Measurements from ENCODE around the gene SRPRB.

SRPRB gene

GRCh38 chr3:133856316-133856715 lies 50.7 kb downstream of the SRPRB start:
- H3K4me2 ChIP-seq (ENCODE audit: low read length) = no peak overlapping the region
- no peaks in the 10 kb centered on the region for H3K79me1 ChIP-seq (ENCODE audit: low read length)
- H2BK120ac ChIP-seq (ENCODE audit: low read depth, low read length) = no peak overlapping the region
- DNase-seq = no peak
- H2BK15ac ChIP-seq (replicated peaks; ENCODE audit: low read depth) = no peak overlapping the region
- no peaks in the 10 kb centered on the region for H3K27me3 ChIP-seq (ENCODE audit: insufficient read depth, low read length, poor library complexity)
- H3K56ac ChIP-seq (ENCODE audit: low read length) = no peak overlapping the region
- H3K36me3 ChIP-seq (ENCODE audit: control insufficient read depth, insufficient read depth, low read length) = no peaks in the 10 kb centered on the region
- no peak overlapping the region for H3K4me3 ChIP-seq (ENCODE audit: low read length)
- no peak overlapping the region for H4K5ac ChIP-seq (ENCODE audit: low read length)
- H3K23ac ChIP-seq (ENCODE audit: low read length) = no peak overlapping the region
- H2AK5ac ChIP-seq (ENCODE audit: low read length) = no peak overlapping the region
- no peak overlapping the region for H3K4ac ChIP-seq (ENCODE audit: low read depth, low read length)
- no peak overlapping the region for H3K9ac ChIP-seq (ENCODE audit: low read length)
- no peaks in the 10 kb centered on the region for H3K4me1 ChIP-seq (ENCODE audit: control insufficient read depth, low read depth, low read length)
- no peak overlapping the region for H4K8ac ChIP-seq (ENCODE audit: low read depth, low read length)
- no peak overlapping the region for H2BK5ac ChIP-seq (ENCODE audit: low read length)
- H3K27ac ChIP-seq (ENCODE audit: low read depth, low read length) = no peak overlapping the region
- H3K79me2 ChIP-seq (ENCODE audit: control insufficient read depth, insufficient read depth, low read length) = no peaks in the 10 kb centered on the region
- no CpG with 5 or more reads among the region's 2 CpGs for WGBS (ENCODE audit: extremely low coverage, insufficient coverage, low lambda C conversion rate)
- H3K18ac ChIP-seq (ENCODE audit: low read length) = no peak overlapping the region

- no peak overlapping the region for H2BK5ac ChIP-seq (ENCODE audit: low read length)
- no peak overlapping the region for H3K4me3 ChIP-seq (ENCODE audit: low read length)
- no peaks in the 10 kb centered on the region for H3K79me1 ChIP-seq (ENCODE audit: low read length)
- H3K4ac ChIP-seq (ENCODE audit: low read depth, low read length) = no peak overlapping the region
- H3K36me3 ChIP-seq (ENCODE audit: control insufficient read depth, insufficient read depth, low read length) = no peaks in the 10 kb centered on the region
- no peak for DNase-seq
- H2BK15ac ChIP-seq (replicated peaks; ENCODE audit: low read depth) = no peak overlapping the region
- no peaks in the 10 kb centered on the region for H3K79me2 ChIP-seq (ENCODE audit: control insufficient read depth, insufficient read depth, low read length)
- no peak overlapping the region for H2AK5ac ChIP-seq (ENCODE audit: low read length)
- H2BK120ac ChIP-seq (ENCODE audit: low read depth, low read length) = no peak overlapping the region
- no CpG with 5 or more reads among the region's 8 CpGs for WGBS (ENCODE audit: extremely low coverage, insufficient coverage, low lambda C conversion rate)
- H3K56ac ChIP-seq (ENCODE audit: low read length) = no peak overlapping the region
- no peak overlapping the region for H3K23ac ChIP-seq (ENCODE audit: low read length)
- H3K4me2 ChIP-seq (ENCODE audit: low read length) = no peak overlapping the region
- H3K18ac ChIP-seq (ENCODE audit: low read length) = no peak overlapping the region
- H3K27ac ChIP-seq (ENCODE audit: low read depth, low read length) = no peak overlapping the region
- H3K4me1 ChIP-seq (ENCODE audit: control insufficient read depth, low read depth, low read length) = no peaks in the 10 kb centered on the region
- H3K9ac ChIP-seq (ENCODE audit: low read length) = no peak overlapping the region
- no peak overlapping the region for H4K8ac ChIP-seq (ENCODE audit: low read depth, low read length)
- H4K5ac ChIP-seq (ENCODE audit: low read length) = no peak overlapping the region
- H3K27me3 ChIP-seq (ENCODE audit: insufficient read depth, low read length, poor library complexity) = no peaks in the 10 kb centered on the region
Observed at GRCh38 chr3:133857767-133858166, 52.2 kb downstream of the SRPRB start.

- Histone ChIP-seq H3K4me3 (ENCODE audit: low read length) (no peak overlapping the region), H2BK120ac (ENCODE audit: low read depth, low read length) (no peak overlapping the region), H3K9ac (ENCODE audit: low read length) (no peak overlapping the region), H2AK5ac (ENCODE audit: low read length) (no peak overlapping the region), H2BK5ac (ENCODE audit: low read length) (no peak overlapping the region), H4K8ac (ENCODE audit: low read depth, low read length) (no peak overlapping the region), H4K5ac (ENCODE audit: low read length) (no peak overlapping the region), H3K27me3 (ENCODE audit: insufficient read depth, low read length, poor library complexity) (no peaks in the 10 kb centered on the region), H3K4ac (ENCODE audit: low read depth, low read length) (no peak overlapping the region), H3K79me2 (ENCODE audit: control insufficient read depth, insufficient read depth, low read length) (no peaks in the 10 kb centered on the region), H3K56ac (ENCODE audit: low read length) (no peak overlapping the region), H3K23ac (ENCODE audit: low read length) (no peak overlapping the region), H3K4me1 (ENCODE audit: control insufficient read depth, low read depth, low read length) (no peaks in the 10 kb centered on the region), H3K79me1 (ENCODE audit: low read length) (no peaks in the 10 kb centered on the region), H3K18ac (ENCODE audit: low read length) (no peak overlapping the region), H3K27ac (ENCODE audit: low read depth, low read length) (no peak overlapping the region), H3K4me2 (ENCODE audit: low read length) (no peak overlapping the region), H3K36me3 (ENCODE audit: control insufficient read depth, insufficient read depth, low read length) (no peaks in the 10 kb centered on the region), H2BK15ac (replicated peaks; ENCODE audit: low read depth) (no peak overlapping the region)
- WGBS (ENCODE audit: extremely low coverage, insufficient coverage, low lambda C conversion rate) = no CpG with 5 or more reads among the region's 12 CpGs
- no peak for DNase-seq
Observed at GRCh38 chr3:133859381-133860234, 54.0 kb downstream of the SRPRB start.

- no CpG with 5 or more reads among the region's 5 CpGs for WGBS (ENCODE audit: extremely low coverage, insufficient coverage, low lambda C conversion rate)
Observed at GRCh38 chr3:133860519-133860918, 54.9 kb downstream of the SRPRB start.

GRCh38 chr3:133862161-133862560 lies 56.5 kb downstream of the SRPRB start:
- H2BK120ac ChIP-seq (ENCODE audit: low read depth, low read length) = no peak overlapping the region
- H3K23ac ChIP-seq (ENCODE audit: low read length) = no peak overlapping the region
- H3K4me1 ChIP-seq (ENCODE audit: control insufficient read depth, low read depth, low read length) = no peaks in the 10 kb centered on the region
- H3K4ac ChIP-seq (ENCODE audit: low read depth, low read length) = no peak overlapping the region
- no peak overlapping the region for H3K9ac ChIP-seq (ENCODE audit: low read length)
- H3K36me3 ChIP-seq (ENCODE audit: control insufficient read depth, insufficient read depth, low read length) = no peaks in the 10 kb centered on the region
- no peak overlapping the region for H3K18ac ChIP-seq (ENCODE audit: low read length)
- H4K5ac ChIP-seq (ENCODE audit: low read length) = no peak overlapping the region
- no CpG with 5 or more reads among the region's 4 CpGs for WGBS (ENCODE audit: extremely low coverage, insufficient coverage, low lambda C conversion rate)
- no peak overlapping the region for H2BK15ac ChIP-seq (replicated peaks; ENCODE audit: low read depth)
- no peaks in the 10 kb centered on the region for H3K79me2 ChIP-seq (ENCODE audit: control insufficient read depth, insufficient read depth, low read length)
- H3K4me3 ChIP-seq (ENCODE audit: low read length) = no peak overlapping the region
- no peaks in the 10 kb centered on the region for H3K27me3 ChIP-seq (ENCODE audit: insufficient read depth, low read length, poor library complexity)
- H4K8ac ChIP-seq (ENCODE audit: low read depth, low read length) = no peak overlapping the region
- H3K79me1 ChIP-seq (ENCODE audit: low read length) = no peaks in the 10 kb centered on the region
- H3K27ac ChIP-seq (ENCODE audit: low read depth, low read length) = no peak overlapping the region
- no peak overlapping the region for H2BK5ac ChIP-seq (ENCODE audit: low read length)
- H2AK5ac ChIP-seq (ENCODE audit: low read length) = no peak overlapping the region
- no peak overlapping the region for H3K4me2 ChIP-seq (ENCODE audit: low read length)
- DNase-seq = no peak
- H3K56ac ChIP-seq (ENCODE audit: low read length) = no peak overlapping the region

More at GRCh38 chr3:133860519-133860918, 54.9 kb downstream of the SRPRB start:
- Histone ChIP-seq H3K4me2 (ENCODE audit: low read length) (no peak overlapping the region), H2AK5ac (ENCODE audit: low read length) (no peak overlapping the region), H3K18ac (ENCODE audit: low read length) (no peak overlapping the region), H2BK15ac (replicated peaks; ENCODE audit: low read depth) (no peak overlapping the region), H4K5ac (ENCODE audit: low read length) (no peak overlapping the region), H4K8ac (ENCODE audit: low read depth, low read length) (no peak overlapping the region), H3K4me3 (ENCODE audit: low read length) (no peak overlapping the region), H3K27ac (ENCODE audit: low read depth, low read length) (no peak overlapping the region), H3K4me1 (ENCODE audit: control insufficient read depth, low read depth, low read length) (no peaks in the 10 kb centered on the region), H3K79me2 (ENCODE audit: control insufficient read depth, insufficient read depth, low read length) (no peaks in the 10 kb centered on the region), H3K4ac (ENCODE audit: low read depth, low read length) (no peak overlapping the region), H3K79me1 (ENCODE audit: low read length) (no peaks in the 10 kb centered on the region), H3K27me3 (ENCODE audit: insufficient read depth, low read length, poor library complexity) (no peaks in the 10 kb centered on the region), H3K56ac (ENCODE audit: low read length) (no peak overlapping the region), H3K36me3 (ENCODE audit: control insufficient read depth, insufficient read depth, low read length) (no peaks in the 10 kb centered on the region), H3K9ac (ENCODE audit: low read length) (no peak overlapping the region), H3K23ac (ENCODE audit: low read length) (no peak overlapping the region), H2BK120ac (ENCODE audit: low read depth, low read length) (no peak overlapping the region), H2BK5ac (ENCODE audit: low read length) (no peak overlapping the region)
- no peak for DNase-seq

- H3K36me3 ChIP-seq (ENCODE audit: control insufficient read depth, insufficient read depth, low read length) = no peaks in the 10 kb centered on the region
- no CpG with 5 or more reads among the region's 11 CpGs for WGBS (ENCODE audit: extremely low coverage, insufficient coverage, low lambda C conversion rate)
Observed at GRCh38 chr3:133863911-133864310, 58.3 kb downstream of the SRPRB start.

More at GRCh38 chr3:133863911-133864310, 58.3 kb downstream of the SRPRB start:
- no peak overlapping the region for H3K18ac ChIP-seq (ENCODE audit: low read length)
- no peak overlapping the region for H4K8ac ChIP-seq (ENCODE audit: low read depth, low read length)
- H3K4me3 ChIP-seq (ENCODE audit: low read length) = no peak overlapping the region
- H2BK120ac ChIP-seq (ENCODE audit: low read depth, low read length) = no peak overlapping the region
- H3K9ac ChIP-seq (ENCODE audit: low read length) = no peak overlapping the region
- H2AK5ac ChIP-seq (ENCODE audit: low read length) = no peak overlapping the region
- no peaks in the 10 kb centered on the region for H3K4me1 ChIP-seq (ENCODE audit: control insufficient read depth, low read depth, low read length)
- no peak overlapping the region for H3K4me2 ChIP-seq (ENCODE audit: low read length)
- no peak overlapping the region for H3K4ac ChIP-seq (ENCODE audit: low read depth, low read length)
- H3K27ac ChIP-seq (ENCODE audit: low read depth, low read length) = no peak overlapping the region
- no peaks in the 10 kb centered on the region for H3K79me2 ChIP-seq (ENCODE audit: control insufficient read depth, insufficient read depth, low read length)
- no peaks in the 10 kb centered on the region for H3K27me3 ChIP-seq (ENCODE audit: insufficient read depth, low read length, poor library complexity)
- no peak overlapping the region for H3K56ac ChIP-seq (ENCODE audit: low read length)
- no peak overlapping the region for H2BK5ac ChIP-seq (ENCODE audit: low read length)
- no peak overlapping the region for H4K5ac ChIP-seq (ENCODE audit: low read length)
- H3K23ac ChIP-seq (ENCODE audit: low read length) = no peak overlapping the region
- DNase-seq = no peak
- H2BK15ac ChIP-seq (replicated peaks; ENCODE audit: low read depth) = no peak overlapping the region
- no peaks in the 10 kb centered on the region for H3K79me1 ChIP-seq (ENCODE audit: low read length)

Data from mesendoderm (in vitro differentiated cells).